Hematopoietic multipotent progenitor cell treated with erythropoietin and hydrocortisone succinate and interleukin-3 and kit ligand, for 4 days (in vitro differentiated cells): ENCODE results near the gene HSD17B11.
"Not testable (repeated sequence)": the region's sequence is repeated elsewhere in the genome, so short reads cannot be mapped to it uniquely, and the experiment has no call there.

Experiments used
- DNase-seq: peaks from one replicate; pipeline ENCODE4 v3.0.0-alpha.2; 2015

Gene HSD17B11

GRCh38 chr4:87403732-87404131, 12.7 kb upstream of the HSD17B11 start:
- DNase-seq, result not testable (repeated sequence)

- no peak for DNase-seq
Measured at GRCh38 chr4:87399954-87400353, 9.0 kb upstream of the HSD17B11 start.

- DNase-seq, result no peak
Measured at GRCh38 chr4:87399148-87399547, 8.2 kb upstream of the HSD17B11 start.

- DNase-seq, result not testable (repeated sequence)
Measured at GRCh38 chr4:87395851-87396250, 4.9 kb upstream of the HSD17B11 start.

- not testable (repeated sequence) for DNase-seq
Measured at GRCh38 chr4:87395073-87395472, 4.1 kb upstream of the HSD17B11 start.

- DNase-seq, result no peak
Measured at GRCh38 chr4:87392183-87392582, 1.2 kb upstream of the HSD17B11 start.

GRCh38 chr4:87391576-87392054, 627 bp upstream of the HSD17B11 start:
- DNase-seq, result no peak

GRCh38 chr4:87390551-87390890, 467 bp downstream of the HSD17B11 start:
- DNase-seq, result peak; percentile 55

GRCh38 chr4:87390055-87390454, 933 bp downstream of the HSD17B11 start:
- DNase-seq, result not testable (repeated sequence)

GRCh38 chr4:87388901-87389300, 2.1 kb downstream of the HSD17B11 start:
- DNase-seq, result peak; percentile 35

- no peak for DNase-seq
Measured at GRCh38 chr4:87387237-87387636, 3.8 kb downstream of the HSD17B11 start.

- not testable (repeated sequence) for DNase-seq
Measured at GRCh38 chr4:87384466-87385132, 6.4 kb downstream of the HSD17B11 start.

GRCh38 chr4:87382931-87383330, 8.1 kb downstream of the HSD17B11 start:
- no peak for DNase-seq

- no peak for DNase-seq
Measured at GRCh38 chr4:87382116-87382515, 8.9 kb downstream of the HSD17B11 start.

GRCh38 chr4:87377816-87378215, 13.2 kb downstream of the HSD17B11 start:
- DNase-seq, result no peak

- DNase-seq, result peak; percentile 80
Measured at GRCh38 chr4:87375719-87376291, 15.2 kb downstream of the HSD17B11 start.

GRCh38 chr4:87370068-87370467, 20.9 kb downstream of the HSD17B11 start:
- DNase-seq, result no peak

GRCh38 chr4:87366521-87367162, 24.3 kb downstream of the HSD17B11 start:
- DNase-seq, result peak; percentile 51

- DNase-seq, result peak; percentile 27
Measured at GRCh38 chr4:87365348-87365747, 25.6 kb downstream of the HSD17B11 start.

- DNase-seq, result no peak
Measured at GRCh38 chr4:87363552-87363951, 27.4 kb downstream of the HSD17B11 start.

GRCh38 chr4:87360338-87360935, 30.6 kb downstream of the HSD17B11 start:
- no peak for DNase-seq

- DNase-seq, result no peak
Measured at GRCh38 chr4:87359258-87359657, 31.7 kb downstream of the HSD17B11 start.

GRCh38 chr4:87356832-87357526, 34.0 kb downstream of the HSD17B11 start:
- no peak for DNase-seq
